ENCODE results near the gene CYP4F22.

GRCh38 chr19:15588265-15588664, 79.9 kb downstream of the CYP4F22 start:
- TF ChIP-seq YY1 (IDR thresholded peaks at IDR 0.05; ENCODE audit: insufficient read depth, insufficient read length) (no peak), ZNF274 (IDR thresholded peaks at IDR 0.05; ENCODE audit: low read depth, low read length) (no peak)

Measured in NT2/D1 (cell line).